Left lung (tissue), 14 donors: ENCODE measurements around the gene LYSMD3. TPM values are rescaled to one million over a fixed set of nuclear protein-coding genes. Genes with fewer than 3 reads are reported as not detected.
"Not testable (repeated sequence)": the region's sequence is repeated elsewhere in the genome, so short reads cannot be mapped to it uniquely, and the experiment has no call there.

Experiments
- ATAC-seq: fragments of 200-7000 bp; cut with Tn5 transposase; one replicate; pipeline ENCODE4 v1.9.1; 2020; ENCODE audit warnings: moderate library complexity
- DNase-seq, 4 donors: peaks; one replicate each; pipeline ENCODE4 v3.0.0-alpha.2; 2013 to 2020
- H3K27ac ChIP-seq, 2 donors: fragments of 200-600 bp; sonication (generic) in 1 of 2; one replicate each; pipeline versions ENCODE4 v1.5.0 to v1.8.0; 2020 to 2021
- H3K27me3 ChIP-seq, 2 donors: fragments of 200-600 bp; sonication (generic) in 1 of 2; one replicate each; pipeline versions ENCODE4 v1.5.0 to v1.8.0; 2020 to 2021
- H3K36me3 ChIP-seq, 2 donors: fragments of 200-600 bp; sonication (generic) in 1 of 2; one replicate each; pipeline versions ENCODE4 v1.5.0 to v1.8.0; 2020 to 2021
- H3K4me1 ChIP-seq, 2 donors: fragments of 200-600 bp; one replicate each; pipeline ENCODE4 v1.8.0; 2021
- H3K4me3 ChIP-seq, 2 donors: fragments of 200-600 bp; sonication (generic) in 1 of 2; one replicate each; pipeline versions ENCODE4 v1.5.0 to v1.8.0; 2020 to 2021; ENCODE audit warnings: mild to moderate bottlenecking in 1 of 2
- H3K9me3 ChIP-seq, 2 donors: fragments of 200-600 bp; sonication (generic) in 1 of 2; one replicate each; pipeline versions ENCODE4 v1.5.0 to v1.8.0; 2020 to 2021
- intact Hi-C, 2 donors: fragments of 100-400 bp; cut with DNase I; formaldehyde crosslinking; loops; one replicate each; pipeline versions ENCODE4 v1.11.2 to v1.14.2; 2022
- long read RNA-seq, 12 donors: library from polyadenylated mRNA in 2 of 12; unstranded in 2 of 12; transcript quantifications; one replicate each; pipeline ENCODE4 v2.0.0 and lab custom pipeline, GENCODE V29; 2019 to 2026
- polyA plus RNA-seq, 6 donors: library from polyadenylated mRNA; unstranded; fragments of 120-200 nt; gene quantifications; one replicate each; pipeline ENCODE4 v1.2.1, GENCODE V29; 2013; ENCODE audit not compliant: insufficient read length in 6 of 6
- total RNA-seq, 2 donors: library from RNA; stranded (reverse); fragmentation: NEBNext Ultra II Directional; extraction: Animal tissue kit (Norgen Biotek cat#: 25700); gene quantifications; one replicate each; pipeline ENCODE4 v1.2.1, GENCODE V29; 2021
- TF ChIP-seq, protein P1 (sequence below), 2 donors: fragments of 200-600 bp; sonication (generic) in 1 of 2; IDR thresholded peaks; one replicate each; pipeline versions ENCODE4 v1.5.0 to v1.8.0; 2021; ENCODE audit warnings: antibody characterized with exemption in 2 of 2
- donor health status: DM: no; HTN: yes; CAD: no.
- donor health status: DM: no; HTN: no; CAD: no.

The LYSMD3 gene
- total RNA-seq (10 to 100 TPM; 24.6 to 28.6 TPM), polyA plus RNA-seq (10 to 100 TPM; 27.9 to 31.3 (median 30.1) TPM)
- long read RNA-seq, donor 1, full-length matches to known transcripts, result 11 of 11 reads
- long read RNA-seq, donor 1, partial matches to known transcripts, result 0 of 11 reads
- long read RNA-seq, donor 1, other reads (novel, unspliced or antisense), result 0 of 11 reads
- long read RNA-seq, donor 2, full-length matches to known transcripts, result 10 of 15 reads
- long read RNA-seq, donor 2, partial matches to known transcripts, result 5 of 15 reads
- long read RNA-seq, donor 2, other reads (novel, unspliced or antisense), result 0 of 15 reads
- long read RNA-seq, donor 3, full-length matches to known transcripts, result 5 of 5 reads
- long read RNA-seq, donor 3, partial matches to known transcripts, result 0 of 5 reads
- long read RNA-seq, donor 3, other reads (novel, unspliced or antisense), result 0 of 5 reads
- long read RNA-seq, donor 4, full-length matches to known transcripts, result 2 of 4 reads
- long read RNA-seq, donor 4, partial matches to known transcripts, result 0 of 4 reads
- long read RNA-seq, donor 4, other reads (novel, unspliced or antisense), result 2 of 4 reads
- long read RNA-seq, donor 5, full-length matches to known transcripts, result 13 of 13 reads
- long read RNA-seq, donor 5, partial matches to known transcripts, result 0 of 13 reads
- long read RNA-seq, donor 5, other reads (novel, unspliced or antisense), result 0 of 13 reads
- long read RNA-seq, donor 6, full-length matches to known transcripts, result 11 of 11 reads
- long read RNA-seq, donor 6, partial matches to known transcripts, result 0 of 11 reads
- long read RNA-seq, donor 6, other reads (novel, unspliced or antisense), result 0 of 11 reads
- long read RNA-seq, donor 7, full-length matches to known transcripts, result 9 of 9 reads
- long read RNA-seq, donor 7, partial matches to known transcripts, result 0 of 9 reads
- long read RNA-seq, donor 7, other reads (novel, unspliced or antisense), result 0 of 9 reads
- long read RNA-seq, donor 8, full-length matches to known transcripts, result 9 of 9 reads
- long read RNA-seq, donor 8, partial matches to known transcripts, result 0 of 9 reads
- long read RNA-seq, donor 8, other reads (novel, unspliced or antisense), result 0 of 9 reads
- long read RNA-seq, donor 9, result 0 reads
- long read RNA-seq, donor 10, partial matches to known transcripts, result 0 of 2 reads
- long read RNA-seq, donor 10, other reads (novel, unspliced or antisense), result 2 of 2 reads
- long read RNA-seq, donor 11, full-length matches to known transcripts, result 3 of 3 reads
- long read RNA-seq, donor 11, partial matches to known transcripts, result 0 of 3 reads
- long read RNA-seq, donor 11, other reads (novel, unspliced or antisense), result 0 of 3 reads
- long read RNA-seq, donor 12, full-length matches to known transcripts, result 10 of 10 reads
- long read RNA-seq, donor 12, partial matches to known transcripts, result 0 of 10 reads
- long read RNA-seq, donor 12, other reads (novel, unspliced or antisense), result 0 of 10 reads

DNA sequence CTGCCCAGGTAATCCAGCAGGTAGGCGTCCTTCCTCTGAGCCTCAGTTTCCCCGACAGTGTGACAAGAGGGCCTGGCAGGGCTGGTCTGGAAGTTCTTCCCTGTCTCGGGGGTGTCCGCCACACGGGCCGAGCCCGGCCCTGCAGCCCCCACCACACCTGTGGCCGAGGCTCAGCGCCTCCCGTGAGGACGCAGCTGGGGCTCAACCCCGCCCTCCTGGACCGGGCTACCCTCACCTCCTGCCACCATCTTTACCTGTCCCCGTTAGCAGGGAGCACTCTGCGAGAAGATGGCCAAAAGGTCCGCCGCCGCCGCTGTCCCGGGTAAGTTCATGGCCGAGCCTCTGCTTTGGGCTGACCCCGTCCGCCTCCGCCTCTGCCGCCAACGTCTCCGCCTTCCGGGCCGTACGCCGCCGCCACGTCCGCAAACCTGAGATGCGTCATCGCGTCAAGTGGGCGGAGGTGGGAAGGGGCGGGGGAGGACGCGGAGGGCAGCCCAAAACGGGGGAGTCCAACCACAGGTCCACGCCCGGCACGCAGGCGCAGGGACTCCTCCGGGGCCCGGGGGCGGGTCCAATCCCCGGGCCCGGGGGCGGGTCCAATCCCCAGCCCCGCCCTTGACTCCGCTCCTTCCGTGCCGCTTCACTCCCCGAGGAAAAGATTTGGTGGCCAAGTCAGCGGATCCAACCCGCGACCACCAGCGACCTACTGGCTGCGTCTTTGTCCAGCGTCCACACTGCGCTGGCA lies at the start of gene LYSMD3:
LYSMD3 (minus strand) TSS at position 391 of the 745 bp plus-strand sequence. CDS start 4,295 bp downstream, outside the sequence.
- intact Hi-C loops, result no loop called here
- Histone ChIP-seq H3K4me3 (peak within 1 kb of the TSS; percentile 85 to 87), H3K27me3 (peaks cover 0 to 4% of the 10 kb centered on the region in 2 donors), H3K9me3 (no peaks in the 10 kb centered on the region), H3K36me3 (peaks cover 0 to 11% of the 10 kb centered on the region in 2 donors), H3K4me1 (peaks cover 8 to 44% of the 10 kb centered on the region in 2 donors), H3K27ac (peak within 1 kb of the TSS; percentile 87 to 93)
- peak; percentile 96 to 100 (median 99) for DNase-seq
- ATAC-seq, result peak; percentile 99
- TF ChIP-seq, protein P1, sequence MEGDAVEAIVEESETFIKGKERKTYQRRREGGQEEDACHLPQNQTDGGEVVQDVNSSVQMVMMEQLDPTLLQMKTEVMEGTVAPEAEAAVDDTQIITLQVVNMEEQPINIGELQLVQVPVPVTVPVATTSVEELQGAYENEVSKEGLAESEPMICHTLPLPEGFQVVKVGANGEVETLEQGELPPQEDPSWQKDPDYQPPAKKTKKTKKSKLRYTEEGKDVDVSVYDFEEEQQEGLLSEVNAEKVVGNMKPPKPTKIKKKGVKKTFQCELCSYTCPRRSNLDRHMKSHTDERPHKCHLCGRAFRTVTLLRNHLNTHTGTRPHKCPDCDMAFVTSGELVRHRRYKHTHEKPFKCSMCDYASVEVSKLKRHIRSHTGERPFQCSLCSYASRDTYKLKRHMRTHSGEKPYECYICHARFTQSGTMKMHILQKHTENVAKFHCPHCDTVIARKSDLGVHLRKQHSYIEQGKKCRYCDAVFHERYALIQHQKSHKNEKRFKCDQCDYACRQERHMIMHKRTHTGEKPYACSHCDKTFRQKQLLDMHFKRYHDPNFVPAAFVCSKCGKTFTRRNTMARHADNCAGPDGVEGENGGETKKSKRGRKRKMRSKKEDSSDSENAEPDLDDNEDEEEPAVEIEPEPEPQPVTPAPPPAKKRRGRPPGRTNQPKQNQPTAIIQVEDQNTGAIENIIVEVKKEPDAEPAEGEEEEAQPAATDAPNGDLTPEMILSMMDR (IDR thresholded peaks at IDR 0.05), result no peak

DNA sequence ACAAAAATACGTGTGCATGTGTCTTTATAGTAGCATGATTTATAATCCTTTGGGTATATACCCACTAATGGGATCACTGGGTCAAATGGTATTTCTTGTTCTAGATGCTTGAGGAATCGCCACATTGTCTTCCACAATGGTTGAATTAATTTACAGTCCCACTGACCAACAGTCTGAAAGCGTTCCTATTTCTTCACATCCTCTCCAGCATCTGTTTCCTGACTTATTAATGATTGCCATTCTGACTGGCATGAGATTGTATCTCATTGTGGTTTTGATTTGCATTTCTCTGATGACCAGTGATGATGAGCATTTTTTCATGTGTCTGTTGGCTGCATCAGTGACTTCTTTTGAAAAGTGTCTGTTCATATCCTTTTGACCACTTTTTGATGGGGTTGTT lies 47.2 kb upstream of the LYSMD3 start:
- DNase-seq, H3K27me3 ChIP-seq, intact Hi-C loops, H3K27ac ChIP-seq, H3K36me3 ChIP-seq, H3K4me1 ChIP-seq, H3K9me3 ChIP-seq, ATAC-seq, H3K4me3 ChIP-seq: not testable (repeated sequence)

DNA sequence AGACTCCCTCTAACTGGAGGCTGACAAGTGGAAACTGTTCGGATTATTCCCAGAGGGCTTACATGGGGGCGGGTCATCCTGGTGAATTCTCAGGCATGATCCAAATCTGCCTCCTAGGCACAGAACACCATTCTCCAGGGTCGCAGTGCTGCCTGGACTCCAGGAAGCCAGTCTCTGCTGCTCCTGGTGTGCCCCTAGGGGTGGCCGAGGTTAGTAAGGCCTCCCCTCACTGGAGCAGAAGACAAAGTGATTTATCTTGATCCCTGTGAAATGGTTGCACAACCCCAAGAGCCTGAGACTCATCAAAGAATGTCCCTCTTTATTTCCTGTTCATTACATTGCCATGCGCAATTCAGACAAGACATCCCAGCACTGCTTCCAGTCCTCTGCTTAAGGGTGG lies 46.3 kb upstream of the LYSMD3 start:
- ATAC-seq (no peak), DNase-seq (no peak)
- H3K4me1 ChIP-seq, result no peaks in the 10 kb centered on the region
- H3K4me3 ChIP-seq, result no peak overlapping the region
- no peaks in the 10 kb centered on the region for H3K36me3 ChIP-seq
- peaks cover 0 to 11% of the 10 kb centered on the region in 2 donors for H3K9me3 ChIP-seq
- intact Hi-C loops, result no loop called here
- H3K27ac ChIP-seq, result no peak overlapping the region
- H3K27me3 ChIP-seq, result no peaks in the 10 kb centered on the region
- TF ChIP-seq, protein P1 (IDR thresholded peaks at IDR 0.05), result no peak

DNA sequence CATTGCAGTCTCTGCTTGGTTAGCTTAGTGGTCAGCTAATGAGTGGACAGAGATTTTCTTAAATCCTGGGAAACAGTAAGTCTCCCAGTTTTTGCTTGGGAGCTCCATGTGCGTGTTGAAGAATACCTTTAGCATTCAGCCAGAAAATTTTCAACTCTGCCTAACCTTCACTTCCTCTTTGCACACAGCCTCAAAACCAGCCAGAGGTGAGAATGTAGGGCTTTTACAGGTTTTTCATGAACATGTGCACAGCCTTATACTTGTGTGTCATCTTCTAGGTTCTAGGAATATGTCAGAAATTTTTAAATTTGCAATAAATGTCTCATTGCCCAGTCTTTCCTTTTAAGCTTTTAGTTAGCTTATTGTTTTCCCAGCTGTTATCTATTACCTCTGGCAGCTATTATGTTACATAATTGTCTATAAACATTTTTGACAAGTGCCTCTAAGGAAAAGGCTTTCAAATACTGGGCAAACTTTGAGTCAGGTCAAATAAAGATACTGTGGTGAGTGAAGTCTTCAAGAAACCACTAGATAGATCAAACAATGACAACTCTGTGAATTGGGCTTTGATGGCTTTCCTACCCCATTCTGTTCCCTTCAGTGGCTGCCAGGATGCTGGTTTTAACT lies 41.9 kb upstream of the LYSMD3 start:
- peaks cover 0 to 10% of the 10 kb centered on the region in 2 donors for H3K9me3 ChIP-seq
- no peak overlapping the region for H3K27ac ChIP-seq
- DNase-seq (no peak), ATAC-seq (peak; percentile 22)
- intact Hi-C loops, result no loop called here
- H3K36me3 ChIP-seq, result no peaks in the 10 kb centered on the region
- no peak overlapping the region for H3K4me3 ChIP-seq
- TF ChIP-seq, protein P1 (IDR thresholded peaks at IDR 0.05), result no peak
- no peaks in the 10 kb centered on the region for H3K27me3 ChIP-seq
- no peaks in the 10 kb centered on the region for H3K4me1 ChIP-seq
